ENCODE measurements around the gene MAPK4.

DNA sequence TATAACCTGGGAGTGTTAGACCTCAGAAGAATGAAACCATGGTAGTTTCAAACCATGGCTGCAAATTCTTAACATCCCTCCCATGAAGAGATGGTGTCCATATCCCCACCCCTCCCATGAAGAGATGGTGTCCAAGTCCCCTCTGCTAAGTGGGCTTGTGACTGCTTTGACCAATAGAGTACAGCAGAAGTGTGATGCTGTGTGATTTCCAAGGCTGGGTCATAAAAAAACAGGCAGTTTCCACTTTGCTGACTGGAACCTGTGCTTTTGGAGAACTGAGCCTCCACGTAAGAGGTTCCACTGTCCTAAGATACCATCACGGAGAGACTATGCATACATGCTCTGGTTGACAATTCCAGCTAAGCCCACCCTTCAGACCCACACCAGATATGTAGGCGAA is 194.4 kb downstream of the MAPK4 start:
- no peak for TF ChIP-seq EZH2 (IDR thresholded peaks at IDR 0.05; ENCODE audit: borderline replicate concordance, low read depth, low read length, severe bottlenecking)
- TF ChIP-seq, protein P1, sequence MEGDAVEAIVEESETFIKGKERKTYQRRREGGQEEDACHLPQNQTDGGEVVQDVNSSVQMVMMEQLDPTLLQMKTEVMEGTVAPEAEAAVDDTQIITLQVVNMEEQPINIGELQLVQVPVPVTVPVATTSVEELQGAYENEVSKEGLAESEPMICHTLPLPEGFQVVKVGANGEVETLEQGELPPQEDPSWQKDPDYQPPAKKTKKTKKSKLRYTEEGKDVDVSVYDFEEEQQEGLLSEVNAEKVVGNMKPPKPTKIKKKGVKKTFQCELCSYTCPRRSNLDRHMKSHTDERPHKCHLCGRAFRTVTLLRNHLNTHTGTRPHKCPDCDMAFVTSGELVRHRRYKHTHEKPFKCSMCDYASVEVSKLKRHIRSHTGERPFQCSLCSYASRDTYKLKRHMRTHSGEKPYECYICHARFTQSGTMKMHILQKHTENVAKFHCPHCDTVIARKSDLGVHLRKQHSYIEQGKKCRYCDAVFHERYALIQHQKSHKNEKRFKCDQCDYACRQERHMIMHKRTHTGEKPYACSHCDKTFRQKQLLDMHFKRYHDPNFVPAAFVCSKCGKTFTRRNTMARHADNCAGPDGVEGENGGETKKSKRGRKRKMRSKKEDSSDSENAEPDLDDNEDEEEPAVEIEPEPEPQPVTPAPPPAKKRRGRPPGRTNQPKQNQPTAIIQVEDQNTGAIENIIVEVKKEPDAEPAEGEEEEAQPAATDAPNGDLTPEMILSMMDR (IDR thresholded peaks at IDR 0.05; ENCODE audit: borderline replicate concordance, extremely low read depth, low read length, poor library complexity, severe bottlenecking) = no peak

Data from DND-41 (cell line).